HL-60/S4 (cell line): Measurements from ENCODE around the gene RBM4B.
"Not testable (repeated sequence)": the region's sequence is repeated elsewhere in the genome, so short reads cannot be mapped to it uniquely, and the experiment has no call there.

ENCODE experiments used
- in situ Hi-C: fragments of 300-500 bp; cut with MboI; formaldehyde crosslinking; loops from 2 replicates; pipeline ENCODE4 v1.14.3; 2022; ENCODE audit warnings: low sequenced_read_pairs

RBM4B gene, protein sequence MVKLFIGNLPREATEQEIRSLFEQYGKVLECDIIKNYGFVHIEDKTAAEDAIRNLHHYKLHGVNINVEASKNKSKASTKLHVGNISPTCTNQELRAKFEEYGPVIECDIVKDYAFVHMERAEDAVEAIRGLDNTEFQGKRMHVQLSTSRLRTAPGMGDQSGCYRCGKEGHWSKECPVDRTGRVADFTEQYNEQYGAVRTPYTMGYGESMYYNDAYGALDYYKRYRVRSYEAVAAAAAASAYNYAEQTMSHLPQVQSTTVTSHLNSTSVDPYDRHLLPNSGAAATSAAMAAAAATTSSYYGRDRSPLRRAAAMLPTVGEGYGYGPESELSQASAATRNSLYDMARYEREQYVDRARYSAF

DNA sequence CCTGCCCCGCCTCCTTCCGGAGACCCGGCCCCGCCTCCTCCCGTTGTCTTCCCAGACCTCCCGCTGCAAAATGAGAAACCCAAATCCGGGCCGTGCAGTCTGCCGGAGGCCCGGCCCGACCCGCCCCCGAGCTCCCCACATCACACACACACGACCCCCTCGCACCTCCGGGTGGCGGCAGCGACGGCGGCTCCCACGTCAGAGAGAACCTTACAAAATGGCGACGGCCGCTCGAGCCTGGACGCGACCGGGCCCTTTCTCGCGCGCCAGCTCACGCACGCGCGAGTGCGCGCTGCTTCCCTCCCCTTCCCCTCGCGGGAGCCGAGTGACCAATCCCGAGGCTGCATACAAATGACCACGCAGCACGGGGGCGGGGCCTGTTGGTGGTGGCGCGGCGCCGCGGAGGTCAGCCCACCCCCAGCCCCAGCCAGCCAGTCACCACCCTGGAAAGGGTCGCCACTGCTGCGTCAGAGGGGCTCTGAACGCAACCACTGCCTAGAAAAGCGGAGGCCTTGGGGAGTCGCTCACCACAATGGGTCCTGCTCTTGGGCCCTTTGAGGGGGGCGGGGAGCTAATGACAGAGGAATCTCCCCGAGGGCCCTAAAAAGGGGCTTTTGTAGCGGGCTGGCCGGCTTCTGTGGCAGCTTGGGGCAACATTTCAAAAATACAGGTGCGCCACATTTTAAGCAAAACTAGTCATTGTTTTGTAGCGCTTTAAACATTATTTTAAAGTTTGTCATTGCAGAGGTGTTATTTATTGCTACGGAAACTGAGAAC is at the start of gene RBM4B:
TSS of gene RBM4B (minus strand) at position 289 of the 777 bp plus-strand sequence. CDS start 808 bp downstream, outside the sequence.
- in situ Hi-C loops: no loop called here

- in situ Hi-C loops: no loop called here
Measured at GRCh38 chr11:66725647-66726046, 48.0 kb upstream of the RBM4B start.

- in situ Hi-C loops: no loop called here
Measured at GRCh38 chr11:66725114-66725513, 47.4 kb upstream of the RBM4B start.

GRCh38 chr11:66724167-66724566 is 46.5 kb upstream of the RBM4B start:
- in situ Hi-C loops: not testable (repeated sequence)

- in situ Hi-C loops: no loop called here
Measured at GRCh38 chr11:66723693-66724092, 46.0 kb upstream of the RBM4B start.

GRCh38 chr11:66722745-66723651 is 45.3 kb upstream of the RBM4B start:
- in situ Hi-C loops: no loop called here

GRCh38 chr11:66721939-66722338 is 44.3 kb upstream of the RBM4B start:
- in situ Hi-C loops: no loop called here

DNA sequence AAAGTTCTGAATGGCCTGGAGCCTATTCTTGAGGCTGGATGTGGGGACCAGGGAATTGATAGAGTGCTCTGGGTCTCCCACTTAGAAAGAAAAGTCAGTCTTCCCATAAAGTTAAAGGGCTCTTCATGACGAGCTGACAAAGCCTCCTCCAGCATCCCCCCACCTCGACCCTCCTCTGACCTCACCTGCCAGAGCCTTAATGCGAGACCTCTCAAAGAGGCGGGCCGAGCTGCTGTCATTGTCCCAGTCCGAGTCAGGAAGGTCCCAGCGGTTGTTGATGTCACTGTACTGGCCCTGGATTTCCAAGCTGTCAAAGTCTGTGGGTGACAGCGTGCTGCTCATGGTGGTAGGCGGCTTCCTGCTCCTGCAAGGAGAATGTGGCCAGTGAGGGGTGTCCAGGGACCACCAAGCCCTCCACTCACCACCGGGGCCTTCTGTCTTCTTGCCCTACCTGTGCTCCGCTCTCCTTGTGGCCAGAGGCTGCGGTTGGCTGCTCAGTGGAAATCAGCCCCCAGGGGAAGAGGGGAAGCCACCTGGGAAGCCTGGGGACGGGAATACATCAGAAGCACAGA is 43.3 kb upstream of the RBM4B start:
- in situ Hi-C loops: no loop called here

DNA sequence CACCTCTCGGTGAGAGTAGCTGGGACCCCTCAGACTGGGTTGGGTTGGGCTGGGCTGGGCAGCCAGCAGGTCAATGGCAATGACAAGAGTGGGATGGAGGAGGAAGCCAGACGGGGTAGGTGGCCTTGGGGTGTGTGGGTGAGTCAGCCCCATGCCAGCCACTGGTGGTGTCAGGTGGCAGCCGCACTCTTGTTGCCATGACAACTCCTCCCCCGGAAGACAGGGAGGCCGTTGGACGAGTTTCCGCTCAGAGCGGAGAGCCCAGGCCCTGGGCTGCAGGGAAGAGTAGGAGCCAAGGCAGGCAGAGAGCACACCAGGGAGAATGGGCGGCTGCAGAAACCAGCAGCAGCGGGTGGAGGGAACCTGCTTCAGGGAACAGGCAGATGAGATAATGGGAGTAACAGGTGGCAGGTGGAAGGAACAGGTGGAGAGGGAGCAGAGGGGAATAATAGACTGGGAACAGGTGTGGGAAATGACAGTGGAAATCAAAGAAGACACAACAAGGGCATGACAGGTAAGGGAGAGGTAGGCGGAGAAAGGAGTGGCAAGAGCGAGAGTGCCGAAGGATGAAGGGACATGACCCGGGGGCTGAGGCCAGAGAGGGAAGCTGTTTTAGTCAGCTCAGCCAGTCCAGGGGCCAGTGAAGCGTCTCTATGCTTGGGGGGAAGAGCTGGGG is 42.7 kb upstream of the RBM4B start:
- in situ Hi-C loops: no loop called here

DNA sequence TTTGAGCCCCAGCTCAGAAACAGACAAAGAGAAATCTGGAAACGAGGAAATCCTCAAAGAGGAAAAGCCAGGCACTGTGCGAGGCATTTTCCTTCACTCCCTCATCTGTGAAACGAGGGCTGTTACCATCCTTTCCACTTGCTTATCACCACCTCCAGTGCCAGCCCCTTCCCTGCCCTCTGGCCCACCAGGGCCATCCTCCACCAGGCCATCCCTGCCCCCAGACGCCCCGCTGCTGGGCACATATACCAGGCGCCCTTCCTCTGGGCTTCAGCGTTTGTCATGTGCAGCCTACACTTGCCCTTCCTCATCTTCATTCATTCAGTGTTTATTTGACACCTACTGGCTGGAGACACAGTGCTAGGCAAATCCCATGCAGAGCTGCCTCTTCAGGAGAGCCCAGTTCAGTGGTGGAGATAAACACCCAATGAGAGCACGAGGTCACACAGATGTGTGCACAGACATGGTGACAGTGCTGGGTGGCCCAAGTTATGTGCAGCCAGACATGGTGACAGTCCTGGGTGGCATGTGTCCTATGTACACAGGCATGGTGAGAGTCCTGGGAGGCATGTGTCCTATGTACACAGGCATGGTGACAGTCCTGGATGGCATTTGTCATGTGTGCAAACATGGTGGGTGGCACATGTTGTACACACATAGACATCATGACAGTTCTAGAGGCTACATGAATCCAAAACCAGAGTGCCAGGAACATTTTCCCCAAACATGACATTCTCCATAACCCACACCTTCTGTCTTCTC is 41.6 kb upstream of the RBM4B start:
- in situ Hi-C loops: no loop called here

DNA sequence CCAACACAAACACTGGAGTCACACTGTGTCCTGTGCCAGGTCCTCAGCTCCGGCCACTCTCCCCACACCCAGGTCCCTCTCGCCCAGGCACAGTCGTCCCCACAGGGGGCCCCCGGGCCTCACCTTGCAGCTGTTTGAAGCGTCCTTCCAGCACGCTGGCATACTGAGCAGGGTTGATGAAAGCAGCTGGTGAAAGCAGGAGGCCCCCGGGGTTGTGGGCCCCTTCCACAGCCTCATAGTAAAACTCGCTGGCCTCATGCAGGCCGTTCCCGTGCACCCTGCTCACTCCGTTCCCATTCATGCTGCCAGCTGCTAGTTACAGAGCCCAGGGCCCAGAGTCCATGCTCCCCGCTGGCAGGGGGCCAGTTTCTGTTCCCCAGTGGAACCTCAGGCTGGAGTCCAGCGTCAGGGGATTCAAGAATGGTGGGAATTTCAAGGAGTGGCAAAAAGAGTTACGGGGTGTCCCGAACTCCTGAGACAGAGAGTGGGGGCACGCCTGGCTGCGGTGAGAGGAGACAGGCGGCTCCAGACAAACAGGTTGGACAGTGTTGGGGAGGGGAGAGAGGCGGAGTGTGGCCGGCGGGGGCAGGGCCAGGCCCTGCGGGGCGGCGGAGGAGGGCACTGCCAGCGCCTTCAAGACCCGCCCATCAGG is 40.8 kb upstream of the RBM4B start:
- in situ Hi-C loops: no loop called here

DNA sequence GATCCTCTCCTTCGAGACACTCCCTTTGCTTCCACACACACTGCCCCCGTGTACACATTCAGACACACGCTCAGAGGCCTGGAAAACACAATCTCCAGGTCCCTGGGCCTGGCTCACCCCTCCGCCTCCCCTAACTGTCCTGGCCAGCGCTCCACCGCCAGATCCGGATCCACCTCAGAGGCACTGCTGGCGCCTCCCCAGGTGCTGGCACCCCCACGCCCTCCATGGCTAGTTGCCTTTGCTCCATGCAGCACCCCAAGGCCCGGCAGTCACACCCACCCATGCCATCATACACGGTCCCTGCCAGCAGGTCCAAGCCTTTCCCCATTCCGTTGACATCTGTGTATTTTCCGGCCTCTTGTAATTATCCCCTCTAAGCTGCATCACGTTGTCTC is 40.2 kb upstream of the RBM4B start:
- in situ Hi-C loops: no loop called here

DNA sequence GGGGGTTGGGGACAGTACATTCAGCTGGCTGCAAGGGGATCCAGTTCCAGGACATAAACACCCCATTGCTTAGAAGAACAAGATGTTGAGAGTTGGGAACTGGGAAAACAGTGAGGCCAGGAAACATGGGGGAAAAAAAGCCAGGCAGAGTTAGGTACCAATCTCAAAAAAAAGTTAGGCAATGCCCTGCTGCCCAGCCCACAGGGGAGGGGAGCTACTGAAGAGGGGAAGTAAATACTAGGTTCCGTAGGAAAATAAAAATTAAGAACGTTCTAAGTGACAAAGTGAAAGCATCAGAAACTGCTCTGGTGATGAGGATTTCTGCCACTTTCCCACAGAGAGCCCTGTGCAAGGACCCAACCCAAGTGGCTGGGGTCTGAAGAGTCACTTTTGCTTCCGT is 39.3 kb upstream of the RBM4B start:
- in situ Hi-C loops: no loop called here

DNA sequence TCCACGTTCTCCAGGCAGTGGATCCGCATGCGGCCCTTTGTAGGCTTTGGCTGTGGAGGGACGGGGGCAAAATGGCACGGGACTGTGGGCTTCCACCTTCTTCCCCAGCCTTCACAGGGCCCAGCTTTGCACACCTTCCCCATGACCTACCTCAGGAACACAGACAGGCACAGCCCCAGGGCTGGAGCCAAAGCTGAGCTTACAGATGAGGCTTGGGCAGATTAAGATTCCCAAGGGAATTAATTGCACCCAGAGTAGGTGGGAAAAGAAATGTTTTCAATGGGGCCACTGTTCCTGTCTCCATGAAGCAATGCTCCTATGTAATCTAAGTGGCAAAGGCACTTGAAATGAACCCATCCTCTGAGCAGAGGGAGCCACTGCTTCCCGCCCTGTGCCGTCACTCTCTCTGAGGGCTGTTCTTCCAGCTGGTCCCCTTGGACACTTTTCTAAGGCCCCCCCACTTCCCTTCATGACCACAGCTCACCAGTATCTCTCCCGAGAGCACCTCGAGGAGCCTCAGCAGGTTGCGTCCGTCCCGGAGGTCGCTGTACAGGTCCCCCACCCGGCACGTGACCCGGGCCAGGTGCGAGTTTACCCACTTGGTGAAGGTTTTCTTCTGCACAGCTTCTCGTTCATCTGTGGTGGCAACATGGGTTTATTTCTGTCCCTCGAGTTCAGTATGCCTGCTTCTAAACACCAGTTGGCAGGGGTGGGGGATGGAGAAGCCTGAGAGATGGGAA is 37.8 kb upstream of the RBM4B start:
- in situ Hi-C loops: no loop called here

GRCh38 chr11:66713746-66714480 is 36.2 kb upstream of the RBM4B start:
- in situ Hi-C loops: no loop called here

DNA sequence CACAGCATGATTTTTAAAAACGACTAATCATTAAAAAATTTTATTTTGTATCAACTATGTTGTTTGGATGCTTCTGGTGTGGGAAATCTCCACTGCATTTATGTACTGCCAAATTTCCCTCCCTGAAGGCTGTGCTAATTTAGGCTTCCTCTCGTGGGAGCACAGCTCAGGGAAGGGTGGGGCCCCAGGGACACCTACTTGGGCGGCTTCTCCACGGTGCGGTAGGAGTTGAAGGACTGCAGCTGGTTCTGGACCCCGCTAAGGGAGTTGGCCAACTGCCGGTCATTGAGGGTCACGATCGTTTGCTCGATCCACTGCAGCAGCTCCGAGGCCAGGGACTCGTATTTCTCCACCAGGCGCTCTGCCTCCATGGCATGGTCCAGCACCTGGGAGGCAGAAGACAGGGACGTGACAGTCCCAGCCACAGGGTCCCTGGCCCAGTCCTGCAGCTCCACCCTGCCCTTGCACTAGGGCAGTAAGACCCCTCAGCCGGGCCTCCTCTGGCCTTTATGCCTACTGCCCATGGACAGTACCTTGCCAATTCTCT is 32.8 kb upstream of the RBM4B start:
- in situ Hi-C loops: no loop called here

GRCh38 chr11:66708701-66709100 is 31.0 kb upstream of the RBM4B start:
- in situ Hi-C loops: no loop called here
